ENCODE data around the gene GNGT2.

Gene GNGT2

DNA sequence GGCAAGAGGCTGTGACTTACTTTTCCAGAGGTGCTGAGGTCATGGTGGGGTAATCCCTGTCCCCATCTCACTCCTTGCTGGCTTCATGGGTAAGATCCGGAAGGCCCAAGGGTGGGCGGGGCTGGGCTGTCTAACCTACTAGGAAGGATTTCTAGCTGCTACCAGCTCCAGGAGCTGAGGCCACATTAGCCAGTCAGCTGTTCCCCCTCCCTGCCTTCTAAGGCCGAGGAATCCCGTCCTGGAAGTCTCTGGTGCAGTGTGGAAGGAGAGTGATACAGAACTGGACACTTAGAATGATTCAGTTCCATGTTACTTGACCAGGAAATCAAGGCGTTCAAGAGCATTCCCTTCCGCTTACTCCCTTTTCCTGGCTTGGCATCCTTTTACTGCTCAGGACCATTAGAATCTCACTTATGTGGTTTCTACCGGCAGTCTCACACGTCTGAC lies 8.9 kb downstream of the GNGT2 start:
- Histone ChIP-seq H3K79me2 (ENCODE audit: insufficient read depth, low read length) (no peaks in the 10 kb centered on the region), H3K9me2 (replicated peaks; ENCODE audit: low read depth, low read length) (no peaks in the 10 kb centered on the region), H3K4me1 (ENCODE audit: insufficient read depth, low read length, poor library complexity, severe bottlenecking) (peaks cover 4% of the 10 kb centered on the region), H3K27me3 (ENCODE audit: insufficient read depth, low read length, poor library complexity, severe bottlenecking) (no peaks in the 10 kb centered on the region), H3F3A (ENCODE audit: low read depth) (no peaks in the 10 kb centered on the region), H3K9ac (ENCODE audit: low read depth, low read length, poor library complexity, severe bottlenecking) (no peak overlapping the region), H3K4me2 (ENCODE audit: low read depth, low read length, poor library complexity, severe bottlenecking) (no peak overlapping the region), H3K36me3 (ENCODE audit: insufficient read depth, low read length) (no peaks in the 10 kb centered on the region), H4K20me1 (ENCODE audit: insufficient read depth, low read length, poor library complexity, severe bottlenecking) (no peaks in the 10 kb centered on the region), H3K4me3 (ENCODE audit: low read length, poor library complexity, severe bottlenecking) (no peak overlapping the region), H2AFZ (ENCODE audit: low read length) (no peak overlapping the region), H3K9me3 (ENCODE audit: insufficient read depth, low read depth, low read length) (no peaks in the 10 kb centered on the region)
- TF ChIP-seq, protein P1, sequence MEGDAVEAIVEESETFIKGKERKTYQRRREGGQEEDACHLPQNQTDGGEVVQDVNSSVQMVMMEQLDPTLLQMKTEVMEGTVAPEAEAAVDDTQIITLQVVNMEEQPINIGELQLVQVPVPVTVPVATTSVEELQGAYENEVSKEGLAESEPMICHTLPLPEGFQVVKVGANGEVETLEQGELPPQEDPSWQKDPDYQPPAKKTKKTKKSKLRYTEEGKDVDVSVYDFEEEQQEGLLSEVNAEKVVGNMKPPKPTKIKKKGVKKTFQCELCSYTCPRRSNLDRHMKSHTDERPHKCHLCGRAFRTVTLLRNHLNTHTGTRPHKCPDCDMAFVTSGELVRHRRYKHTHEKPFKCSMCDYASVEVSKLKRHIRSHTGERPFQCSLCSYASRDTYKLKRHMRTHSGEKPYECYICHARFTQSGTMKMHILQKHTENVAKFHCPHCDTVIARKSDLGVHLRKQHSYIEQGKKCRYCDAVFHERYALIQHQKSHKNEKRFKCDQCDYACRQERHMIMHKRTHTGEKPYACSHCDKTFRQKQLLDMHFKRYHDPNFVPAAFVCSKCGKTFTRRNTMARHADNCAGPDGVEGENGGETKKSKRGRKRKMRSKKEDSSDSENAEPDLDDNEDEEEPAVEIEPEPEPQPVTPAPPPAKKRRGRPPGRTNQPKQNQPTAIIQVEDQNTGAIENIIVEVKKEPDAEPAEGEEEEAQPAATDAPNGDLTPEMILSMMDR (conservative IDR thresholded peaks at IDR 0.05; ENCODE audit: low read length), result no peak
- no peak for TF ChIP-seq EZH2phosphoT487 (IDR thresholded peaks at IDR 0.05; ENCODE audit: borderline replicate concordance)

DNA sequence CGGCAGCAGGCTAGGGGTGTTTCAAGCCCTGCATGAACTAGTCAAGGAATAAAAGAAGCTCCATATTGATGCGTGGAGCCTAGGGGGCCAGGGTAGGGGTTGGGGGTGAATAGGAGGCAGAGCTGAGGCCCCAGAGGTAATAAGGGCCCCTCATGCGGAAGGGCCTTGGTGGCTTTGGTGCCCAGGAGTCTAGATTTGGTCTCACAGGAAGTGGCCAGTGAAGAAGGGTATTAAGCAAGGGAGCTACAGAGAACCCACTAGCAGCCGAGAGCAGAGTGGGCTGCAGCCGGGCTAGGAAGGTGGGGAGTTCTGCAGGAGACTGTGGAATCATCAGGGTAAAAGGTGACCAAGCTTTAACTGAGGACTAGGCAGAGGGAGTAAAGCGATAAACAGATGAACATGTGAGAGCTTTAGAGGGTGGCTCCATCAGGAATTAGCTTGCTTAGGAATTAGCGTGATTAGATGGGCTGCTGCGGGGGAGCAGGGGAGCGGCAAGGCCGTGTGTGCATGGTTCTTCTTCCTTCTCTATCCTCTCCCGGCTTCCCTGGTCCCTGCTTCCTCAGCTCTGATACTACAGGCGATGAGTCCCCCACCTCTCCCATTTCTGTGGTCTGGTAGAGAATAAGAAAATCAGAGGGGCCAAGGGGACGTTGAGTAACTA lies 9.8 kb downstream of the GNGT2 start:
- Histone ChIP-seq H3K36me3 (ENCODE audit: insufficient read depth, low read length) (no peaks in the 10 kb centered on the region), H3K27me3 (ENCODE audit: insufficient read depth, low read length, poor library complexity, severe bottlenecking) (no peaks in the 10 kb centered on the region), H3K4me1 (ENCODE audit: insufficient read depth, low read length, poor library complexity, severe bottlenecking) (peaks cover 4% of the 10 kb centered on the region), H2AFZ (ENCODE audit: low read length) (no peak overlapping the region), H3K9ac (ENCODE audit: low read depth, low read length, poor library complexity, severe bottlenecking) (no peak overlapping the region), H3K4me2 (ENCODE audit: low read depth, low read length, poor library complexity, severe bottlenecking) (no peak overlapping the region), H3K9me2 (replicated peaks; ENCODE audit: low read depth, low read length) (no peaks in the 10 kb centered on the region), H3K4me3 (ENCODE audit: low read length, poor library complexity, severe bottlenecking) (no peak overlapping the region), H3F3A (ENCODE audit: low read depth) (no peaks in the 10 kb centered on the region), H3K9me3 (ENCODE audit: insufficient read depth, low read depth, low read length) (no peaks in the 10 kb centered on the region), H3K79me2 (ENCODE audit: insufficient read depth, low read length) (no peaks in the 10 kb centered on the region), H4K20me1 (ENCODE audit: insufficient read depth, low read length, poor library complexity, severe bottlenecking) (no peaks in the 10 kb centered on the region)
- TF ChIP-seq, protein P1 (conservative IDR thresholded peaks at IDR 0.05; ENCODE audit: low read length), result no peak
- TF ChIP-seq EZH2phosphoT487 (IDR thresholded peaks at IDR 0.05; ENCODE audit: borderline replicate concordance), result no peak

DNA sequence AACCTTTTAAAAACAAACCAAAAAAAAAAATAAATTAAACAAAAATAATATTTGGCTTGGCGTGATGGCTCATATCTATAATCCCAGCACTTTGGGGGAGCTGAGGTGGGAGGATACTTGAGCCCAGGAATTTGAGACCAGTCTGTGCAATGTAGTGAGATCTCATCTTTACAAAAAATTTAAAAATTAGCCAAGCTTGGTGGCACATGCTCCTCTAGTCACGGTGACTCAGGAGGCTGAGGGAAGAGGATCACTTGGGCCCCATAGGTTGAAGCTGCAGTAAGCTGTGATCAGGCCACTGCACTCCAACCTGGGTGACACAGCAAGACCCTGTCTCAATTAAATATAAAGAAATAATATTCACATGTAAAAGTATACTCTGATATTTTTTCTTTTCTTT lies 12.2 kb downstream of the GNGT2 start:
- no peak overlapping the region for H3K4me2 ChIP-seq (ENCODE audit: low read depth, low read length, poor library complexity, severe bottlenecking)
- no peaks in the 10 kb centered on the region for H3F3A ChIP-seq (ENCODE audit: low read depth)
- H3K36me3 ChIP-seq (ENCODE audit: insufficient read depth, low read length), result no peaks in the 10 kb centered on the region
- TF ChIP-seq, protein P1 (conservative IDR thresholded peaks at IDR 0.05; ENCODE audit: low read length), result no peak
- TF ChIP-seq EZH2phosphoT487 (IDR thresholded peaks at IDR 0.05; ENCODE audit: borderline replicate concordance), result no peak
- H3K9ac ChIP-seq (ENCODE audit: low read depth, low read length, poor library complexity, severe bottlenecking), result no peak overlapping the region
- H3K79me2 ChIP-seq (ENCODE audit: insufficient read depth, low read length), result no peaks in the 10 kb centered on the region
- no peaks in the 10 kb centered on the region for H3K9me2 ChIP-seq (replicated peaks; ENCODE audit: low read depth, low read length)
- H3K4me3 ChIP-seq (ENCODE audit: low read length, poor library complexity, severe bottlenecking), result no peak overlapping the region
- no peaks in the 10 kb centered on the region for H3K9me3 ChIP-seq (ENCODE audit: insufficient read depth, low read depth, low read length)
- no peak overlapping the region for H2AFZ ChIP-seq (ENCODE audit: low read length)
- H3K4me1 ChIP-seq (ENCODE audit: insufficient read depth, low read length, poor library complexity, severe bottlenecking), result peaks cover 4% of the 10 kb centered on the region
- no peaks in the 10 kb centered on the region for H3K27me3 ChIP-seq (ENCODE audit: insufficient read depth, low read length, poor library complexity, severe bottlenecking)
- no peaks in the 10 kb centered on the region for H4K20me1 ChIP-seq (ENCODE audit: insufficient read depth, low read length, poor library complexity, severe bottlenecking)

Measured in Loucy (cell line).